22Rv1 (cell line): ENCODE results near the gene FKBP5.

Source experiments
- ZFX ChIP-seq: fragments of 450-650 bp; IDR thresholded peaks from 2 replicates; pipeline ENCODE4 v1.6.1; 2017; ENCODE audit warnings: antibody characterized with exemption, borderline replicate concordance
- TF ChIP-seq, protein P1 (sequence below): fragments of 450-650 bp; IDR thresholded peaks from 2 replicates; pipeline ENCODE4 v1.5.1; 2017; ENCODE audit warnings: mild to moderate bottlenecking

DNA sequence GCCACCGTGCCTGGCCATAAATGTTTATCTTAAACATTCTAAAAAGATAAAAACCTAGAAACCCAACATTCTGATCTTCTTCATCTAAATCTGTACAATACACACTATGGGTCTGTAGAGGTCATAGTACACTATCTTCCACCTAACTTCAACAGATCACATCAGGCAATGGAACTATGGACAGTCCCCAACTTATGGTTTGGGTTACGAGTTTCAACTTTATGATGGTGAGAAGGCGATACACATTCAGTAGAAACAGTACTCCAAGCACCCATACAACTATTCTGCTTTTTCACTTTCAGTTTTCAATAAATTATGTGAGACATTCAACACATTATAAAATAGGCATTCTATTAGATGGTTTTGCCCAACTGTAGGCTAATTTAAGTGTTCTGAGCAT lies 23.1 kb downstream of the FKBP5 start:
- TF ChIP-seq, protein P1, sequence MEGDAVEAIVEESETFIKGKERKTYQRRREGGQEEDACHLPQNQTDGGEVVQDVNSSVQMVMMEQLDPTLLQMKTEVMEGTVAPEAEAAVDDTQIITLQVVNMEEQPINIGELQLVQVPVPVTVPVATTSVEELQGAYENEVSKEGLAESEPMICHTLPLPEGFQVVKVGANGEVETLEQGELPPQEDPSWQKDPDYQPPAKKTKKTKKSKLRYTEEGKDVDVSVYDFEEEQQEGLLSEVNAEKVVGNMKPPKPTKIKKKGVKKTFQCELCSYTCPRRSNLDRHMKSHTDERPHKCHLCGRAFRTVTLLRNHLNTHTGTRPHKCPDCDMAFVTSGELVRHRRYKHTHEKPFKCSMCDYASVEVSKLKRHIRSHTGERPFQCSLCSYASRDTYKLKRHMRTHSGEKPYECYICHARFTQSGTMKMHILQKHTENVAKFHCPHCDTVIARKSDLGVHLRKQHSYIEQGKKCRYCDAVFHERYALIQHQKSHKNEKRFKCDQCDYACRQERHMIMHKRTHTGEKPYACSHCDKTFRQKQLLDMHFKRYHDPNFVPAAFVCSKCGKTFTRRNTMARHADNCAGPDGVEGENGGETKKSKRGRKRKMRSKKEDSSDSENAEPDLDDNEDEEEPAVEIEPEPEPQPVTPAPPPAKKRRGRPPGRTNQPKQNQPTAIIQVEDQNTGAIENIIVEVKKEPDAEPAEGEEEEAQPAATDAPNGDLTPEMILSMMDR = no peak
- TF ChIP-seq ZFX = no peak
